GM19043 (cell line): ENCODE results near the gene FEZ2.

ENCODE experiments used
- ATAC-seq: cut with Tn5 transposase; IDR thresholded peaks from one replicate; pipeline ENCODE4 v1.9.1; 2021; ENCODE audit warnings: low read depth; ENCODE audit not compliant: unreplicated experiment

The FEZ2 gene

DNA sequence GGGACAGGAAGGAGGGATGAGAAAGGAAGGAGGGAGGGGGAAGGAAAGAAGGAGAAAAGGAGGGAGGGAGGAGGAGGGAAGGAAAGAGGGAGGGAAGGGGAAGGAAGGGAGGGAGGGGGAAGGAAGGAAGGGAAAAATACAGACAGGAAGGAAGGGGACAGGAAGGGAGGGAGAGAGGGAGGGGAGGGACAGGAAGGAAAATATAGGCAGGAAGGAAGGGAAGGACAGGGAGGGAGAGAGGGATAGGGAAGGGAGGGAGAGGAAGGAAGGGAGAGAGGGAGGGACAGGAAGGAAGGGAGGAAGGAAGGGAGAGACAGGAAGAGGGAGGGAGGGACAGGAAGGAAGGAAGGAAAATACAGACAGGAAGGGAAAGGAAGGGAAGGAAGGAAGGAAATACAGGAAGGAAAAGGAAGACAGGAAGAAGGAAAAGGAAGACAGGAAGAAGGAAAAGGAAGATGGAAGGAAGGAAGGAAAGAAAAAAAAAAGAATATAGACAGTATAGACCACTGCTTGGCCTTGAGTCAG, 63.6 kb downstream of the FEZ2 start:
- ATAC-seq, result no peak

- no peak for ATAC-seq
These were observed 67.0 kb downstream of the FEZ2 start for GRCh38 chr2:36530983-36531354.

- ATAC-seq, result peak; percentile 80
These were observed 67.6 kb downstream of the FEZ2 start for GRCh38 chr2:36530178-36530982.

DNA sequence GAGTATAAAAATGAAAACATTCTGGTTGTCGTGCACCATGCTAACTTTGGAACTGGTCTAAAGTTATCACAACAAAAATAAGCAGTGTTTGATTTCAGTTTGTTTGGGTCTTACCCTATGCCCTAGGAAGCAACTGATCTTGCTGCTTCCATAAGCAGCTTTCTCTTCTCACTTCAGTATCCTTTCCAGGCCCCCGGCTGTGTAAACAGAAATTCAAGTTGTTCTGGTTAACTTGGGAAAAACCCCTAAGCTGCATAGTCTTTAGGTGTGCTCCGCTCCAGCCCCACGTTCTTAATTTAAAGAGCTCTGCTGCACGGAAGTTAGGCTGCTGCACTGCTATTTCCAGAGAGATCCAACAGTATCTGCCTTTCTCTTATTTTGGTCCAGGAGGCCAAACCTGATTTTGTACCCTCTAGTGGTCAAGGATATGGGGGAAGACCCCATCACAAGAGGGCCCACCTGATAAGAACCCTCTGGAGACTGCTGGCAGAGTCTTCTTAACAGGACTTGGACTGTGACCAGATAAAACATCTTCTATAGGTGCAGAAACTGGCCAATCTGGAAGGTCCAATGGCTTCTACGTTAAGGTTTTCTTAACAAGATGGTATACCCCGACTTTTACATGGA, 69.1 kb downstream of the FEZ2 start:
- peak; percentile 10 for ATAC-seq

- peak; percentile 54 for ATAC-seq
These were observed 69.7 kb downstream of the FEZ2 start for GRCh38 chr2:36528274-36528673.

DNA sequence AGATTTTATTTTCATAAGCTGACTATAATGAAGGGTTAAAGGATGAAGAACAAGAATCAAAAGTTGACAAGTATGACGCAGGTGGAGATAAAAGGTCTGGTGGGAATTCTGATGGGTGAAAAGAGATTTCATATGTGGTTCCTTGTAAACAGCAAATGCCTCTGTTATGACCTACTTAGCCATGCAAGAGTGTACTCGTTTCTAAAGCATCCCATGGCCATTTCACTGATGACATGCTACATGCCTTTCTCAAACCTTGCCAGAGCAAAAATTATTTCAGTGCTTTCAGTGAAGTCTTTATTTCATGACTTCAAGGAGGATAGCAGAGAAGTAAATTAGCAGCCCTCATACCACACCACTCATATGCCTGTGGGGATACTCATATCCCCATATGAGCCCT, 71.7 kb downstream of the FEZ2 start:
- ATAC-seq, result no peak

DNA sequence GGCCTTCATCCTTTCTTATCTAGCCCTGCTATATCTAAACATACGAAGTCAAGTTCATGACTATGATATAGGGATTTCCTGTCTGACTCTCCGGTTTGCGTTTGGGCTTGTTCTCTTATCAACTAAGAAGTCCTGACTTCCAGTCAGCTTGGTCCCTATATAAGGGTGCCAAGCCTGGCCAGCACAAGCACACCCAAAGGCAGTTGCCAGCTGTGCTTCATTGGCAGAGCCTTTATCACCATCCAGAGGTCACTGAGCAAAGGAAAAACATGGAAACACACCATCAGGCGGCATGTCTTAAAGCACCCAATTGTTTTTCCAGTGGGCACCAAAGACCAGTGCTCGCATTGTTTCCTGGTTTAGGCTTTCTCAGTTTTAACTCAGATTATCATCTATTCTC, 72.7 kb downstream of the FEZ2 start:
- ATAC-seq, result no peak

GRCh38 chr2:36523153-36523552, 74.8 kb downstream of the FEZ2 start:
- ATAC-seq, result no peak

- no peak for ATAC-seq
These were observed 77.5 kb downstream of the FEZ2 start for GRCh38 chr2:36520431-36520830.

GRCh38 chr2:36516136-36516870, 81.7 kb downstream of the FEZ2 start:
- ATAC-seq, result no peak

GRCh38 chr2:36515538-36515937, 82.4 kb downstream of the FEZ2 start:
- no peak for ATAC-seq

GRCh38 chr2:36513661-36514060, 84.3 kb downstream of the FEZ2 start:
- no peak for ATAC-seq

GRCh38 chr2:36512705-36513104, 85.3 kb downstream of the FEZ2 start:
- ATAC-seq, result no peak

GRCh38 chr2:36511858-36512603, 85.9 kb downstream of the FEZ2 start:
- peak; percentile 65 for ATAC-seq

DNA sequence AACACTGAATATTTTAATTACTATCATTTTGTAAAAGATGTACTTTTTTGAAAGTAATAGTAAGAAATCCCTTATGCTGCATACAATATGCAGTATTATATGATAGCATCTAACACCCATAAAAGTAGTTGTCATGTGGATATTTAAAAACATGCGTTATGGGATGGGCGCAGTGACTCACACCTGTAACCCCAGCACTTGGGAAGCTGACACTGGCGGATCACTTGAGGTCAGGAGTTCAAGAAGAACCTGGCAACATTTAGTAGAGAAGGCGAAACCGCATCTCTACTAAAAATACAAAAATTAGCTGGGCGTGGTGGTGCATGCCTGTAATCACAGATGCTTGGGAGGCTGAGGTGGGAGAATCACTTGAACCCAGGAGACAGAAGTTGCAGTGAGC, 88.9 kb downstream of the FEZ2 start:
- ATAC-seq, result no peak

DNA sequence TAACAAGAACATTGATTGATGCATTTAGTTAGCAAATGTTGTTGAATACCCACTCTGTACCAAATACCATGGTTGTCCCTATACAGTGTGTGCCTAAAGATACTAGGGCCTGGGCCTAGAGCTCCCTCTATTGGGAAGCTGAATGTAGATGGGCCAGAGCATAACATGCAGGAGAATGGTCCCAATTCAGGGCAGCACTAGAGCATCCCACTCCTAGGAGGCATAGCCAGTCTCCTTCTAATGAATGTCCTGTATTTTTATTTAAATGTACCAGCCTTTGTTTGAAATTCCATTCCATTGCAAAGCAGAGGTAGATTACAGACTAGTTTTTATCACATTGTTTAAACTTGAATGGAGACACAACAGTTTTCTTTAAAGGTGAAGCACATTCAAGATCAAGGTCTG, 90.6 kb downstream of the FEZ2 start:
- ATAC-seq, result peak; percentile 82
